Skeletal muscle satellite cell (primary cell): Measurements from ENCODE around the gene DISC1.

ENCODE experiments used
- H3K27me3 ChIP-seq: 2 replicates; pipeline ENCODE4 v1.7.0; 2013; ENCODE audit warnings: low read length; ENCODE audit not compliant: control insufficient read depth, insufficient read depth
- H3K36me3 ChIP-seq: 2 replicates; pipeline ENCODE4 v1.7.0; 2013; ENCODE audit warnings: mild to moderate bottlenecking, control low read depth, low read length; ENCODE audit not compliant: insufficient read depth
- H3K4me1 ChIP-seq: 2 replicates; pipeline ENCODE4 v1.7.0; 2013; ENCODE audit warnings: low read length; ENCODE audit not compliant: control insufficient read depth, insufficient read depth
- H3K4me2 ChIP-seq: 2 replicates; pipeline ENCODE4 v1.7.0; 2013; ENCODE audit warnings: mild to moderate bottlenecking, low read length
- H3K4me3 ChIP-seq: 2 replicates; pipeline ENCODE4 v1.7.0; 2013; ENCODE audit warnings: low read length
- H3K9ac ChIP-seq: 2 replicates; pipeline ENCODE4 v1.7.0; 2013; ENCODE audit warnings: mild to moderate bottlenecking, low read depth, low read length, moderate library complexity
- H3K9me3 ChIP-seq: replicated peaks from 2 replicates; pipeline ENCODE4 v1.7.0; 2013; ENCODE audit warnings: mild to moderate bottlenecking, control low read depth, low read length

Gene DISC1

DNA sequence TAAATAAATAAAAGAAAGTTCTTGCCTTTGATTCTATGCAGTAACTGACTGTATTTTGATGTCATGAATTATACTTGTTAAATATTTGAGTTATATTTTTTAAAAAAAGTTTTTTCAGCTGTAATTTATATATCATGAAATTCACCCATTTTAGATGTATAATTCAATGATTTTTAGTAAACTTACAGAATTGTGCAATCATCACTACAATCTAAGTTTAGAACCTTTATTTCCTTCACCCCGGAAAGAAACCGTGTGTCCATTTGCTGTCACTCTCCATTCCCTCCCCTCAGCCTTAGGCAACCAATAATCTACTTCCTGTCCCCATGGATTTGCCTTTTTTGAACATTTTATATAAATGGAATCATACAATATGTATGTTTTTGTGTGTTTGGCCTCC, 32.5 kb upstream of the DISC1 start:
- Histone ChIP-seq H3K9me3 (no peaks in the 10 kb centered on the region), H3K4me1 (peaks cover 3% of the 10 kb centered on the region), H3K4me3 (no peak overlapping the region), H3K36me3 (no peaks in the 10 kb centered on the region), H3K4me2 (no peak overlapping the region), H3K27me3 (no peaks in the 10 kb centered on the region), H3K9ac (no peak overlapping the region)

- Histone ChIP-seq H3K9ac (no peak overlapping the region), H3K9me3 (no peaks in the 10 kb centered on the region), H3K4me1 (peaks cover 3% of the 10 kb centered on the region), H3K4me2 (no peak overlapping the region), H3K36me3 (no peaks in the 10 kb centered on the region), H3K27me3 (no peaks in the 10 kb centered on the region), H3K4me3 (no peak overlapping the region)
These were observed 31.8 kb upstream of the DISC1 start for GRCh38 chr1:231594749-231595148.

- Histone ChIP-seq H3K4me2 (no peak overlapping the region), H3K36me3 (no peaks in the 10 kb centered on the region), H3K4me3 (no peak overlapping the region), H3K27me3 (no peaks in the 10 kb centered on the region), H3K4me1 (no peaks in the 10 kb centered on the region), H3K9me3 (no peaks in the 10 kb centered on the region), H3K9ac (no peak overlapping the region)
These were observed 30.2 kb upstream of the DISC1 start for GRCh38 chr1:231596337-231596791.

GRCh38 chr1:231597971-231598370, 28.6 kb upstream of the DISC1 start:
- Histone ChIP-seq H3K4me1 (no peaks in the 10 kb centered on the region), H3K9ac (no peak overlapping the region), H3K4me3 (no peak overlapping the region), H3K36me3 (no peaks in the 10 kb centered on the region), H3K27me3 (no peaks in the 10 kb centered on the region), H3K9me3 (no peaks in the 10 kb centered on the region), H3K4me2 (no peak overlapping the region)

DNA sequence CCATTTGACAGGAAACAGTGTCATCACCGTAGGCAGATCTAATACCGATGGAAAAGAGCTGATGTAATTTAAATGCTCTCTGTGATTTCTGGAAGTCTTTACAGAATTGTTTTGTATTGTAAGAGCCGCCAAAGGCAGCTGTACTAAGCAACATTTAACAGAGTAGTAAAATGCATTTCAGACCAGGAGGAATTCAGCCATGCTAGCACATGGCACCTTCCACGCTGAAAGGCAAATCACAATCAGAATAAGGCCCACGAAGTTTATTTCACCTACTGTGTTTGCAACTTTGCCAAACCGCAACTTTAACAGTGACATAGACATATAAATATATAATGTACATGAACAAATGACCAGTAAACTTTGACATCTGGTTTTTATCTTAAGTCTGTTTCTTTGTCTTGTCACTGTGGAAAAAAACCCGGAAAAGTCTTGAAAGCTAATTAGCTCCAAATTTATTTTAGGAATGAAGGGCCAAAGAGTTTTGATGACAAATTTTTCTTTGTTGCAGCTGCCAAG, 26.1 kb upstream of the DISC1 start:
- Histone ChIP-seq H3K9ac (no peak overlapping the region), H3K4me3 (no peak overlapping the region), H3K4me2 (no peak overlapping the region), H3K9me3 (no peaks in the 10 kb centered on the region), H3K4me1 (peaks cover 3% of the 10 kb centered on the region), H3K36me3 (no peaks in the 10 kb centered on the region), H3K27me3 (no peaks in the 10 kb centered on the region)

DNA sequence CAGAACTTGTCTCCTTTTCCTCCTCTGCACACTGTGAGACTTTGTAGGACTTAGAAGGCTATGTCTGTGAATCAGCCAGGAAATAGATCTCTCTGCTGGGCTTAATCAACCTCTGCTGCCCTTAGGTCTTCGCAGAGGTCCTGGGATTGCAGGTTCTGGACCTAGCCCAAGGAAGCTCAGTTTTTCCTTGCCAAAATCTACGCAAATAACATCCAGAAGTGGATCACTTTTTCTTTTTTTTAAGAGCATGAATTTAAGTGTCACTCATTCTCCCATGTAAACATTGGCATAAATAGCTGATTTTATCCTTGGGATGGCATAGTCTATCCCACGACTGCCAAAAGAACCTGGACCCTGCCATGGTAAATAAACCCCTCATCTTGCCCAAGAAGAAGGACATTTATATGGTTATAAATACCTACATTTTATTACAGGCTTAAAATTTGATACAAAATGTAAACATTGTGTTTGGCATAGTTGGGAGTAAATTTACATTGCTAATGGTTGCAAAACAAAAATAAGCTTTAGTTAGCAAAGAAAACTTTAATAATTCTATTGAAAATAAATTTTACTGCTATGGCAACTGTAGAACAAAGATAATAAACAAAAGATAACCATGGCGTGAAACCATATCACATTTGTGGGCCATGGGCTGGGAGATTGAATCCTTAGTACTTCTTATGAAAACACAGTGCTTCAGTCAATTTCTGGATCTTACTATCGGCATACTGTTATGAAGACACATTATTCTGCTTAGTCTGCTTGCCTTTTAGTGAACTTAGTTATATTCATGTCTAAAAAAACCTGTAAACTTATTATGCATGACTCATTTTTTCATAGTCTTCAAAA, 24.5 kb upstream of the DISC1 start:
- Histone ChIP-seq H3K4me1 (peaks cover 3% of the 10 kb centered on the region), H3K27me3 (no peaks in the 10 kb centered on the region), H3K9ac (no peak overlapping the region), H3K9me3 (no peaks in the 10 kb centered on the region), H3K4me2 (no peak overlapping the region), H3K4me3 (no peak overlapping the region), H3K36me3 (no peaks in the 10 kb centered on the region)

GRCh38 chr1:231602673-231602984, 24.0 kb upstream of the DISC1 start:
- Histone ChIP-seq H3K9me3 (no peaks in the 10 kb centered on the region), H3K4me1 (peaks cover 3% of the 10 kb centered on the region), H3K9ac (no peak overlapping the region), H3K36me3 (no peaks in the 10 kb centered on the region), H3K4me3 (no peak overlapping the region), H3K4me2 (no peak overlapping the region), H3K27me3 (no peaks in the 10 kb centered on the region)

DNA sequence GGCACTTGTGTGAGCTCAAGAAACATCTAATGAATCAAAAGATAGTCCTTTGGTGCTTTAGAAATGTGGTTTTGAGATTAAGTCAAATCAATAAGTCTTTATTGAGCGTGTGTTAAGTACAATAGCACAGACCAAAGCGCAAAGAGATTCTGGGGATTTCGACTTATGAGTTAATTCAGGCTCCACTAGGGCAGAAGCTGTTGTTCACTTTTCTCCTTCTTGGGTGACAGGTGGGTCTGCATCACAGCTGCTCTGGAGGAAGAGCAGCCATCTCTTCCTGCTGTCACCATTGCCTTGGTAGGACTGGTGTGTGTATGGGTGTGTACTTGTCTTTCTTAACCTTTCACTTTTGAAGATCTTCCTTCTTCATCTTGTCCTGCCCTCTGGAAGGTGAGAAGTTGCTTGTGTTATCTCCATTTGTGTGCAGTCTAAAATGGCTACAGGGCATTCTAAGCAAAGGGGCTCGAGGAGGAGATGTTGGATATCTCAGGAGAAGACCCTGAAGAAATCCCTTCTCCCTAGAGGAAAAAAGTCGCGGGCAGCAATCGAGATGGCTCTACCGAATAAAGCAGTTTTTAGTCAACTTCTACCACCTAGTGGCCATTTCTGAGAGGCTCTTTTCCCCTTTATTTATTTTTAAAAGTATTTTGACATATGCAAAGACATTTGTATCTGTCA, 22.9 kb upstream of the DISC1 start:
- peak overlapping the region; percentile 70 for H3K4me3 ChIP-seq
- H3K36me3 ChIP-seq, result no peaks in the 10 kb centered on the region
- H3K9me3 ChIP-seq, result no peaks in the 10 kb centered on the region
- no peaks in the 10 kb centered on the region for H3K27me3 ChIP-seq
- H3K4me2 ChIP-seq, result peak overlapping the region; percentile 83
- peak overlapping the region; percentile 54 for H3K9ac ChIP-seq
- H3K4me1 ChIP-seq, result peaks cover 3% of the 10 kb centered on the region

DNA sequence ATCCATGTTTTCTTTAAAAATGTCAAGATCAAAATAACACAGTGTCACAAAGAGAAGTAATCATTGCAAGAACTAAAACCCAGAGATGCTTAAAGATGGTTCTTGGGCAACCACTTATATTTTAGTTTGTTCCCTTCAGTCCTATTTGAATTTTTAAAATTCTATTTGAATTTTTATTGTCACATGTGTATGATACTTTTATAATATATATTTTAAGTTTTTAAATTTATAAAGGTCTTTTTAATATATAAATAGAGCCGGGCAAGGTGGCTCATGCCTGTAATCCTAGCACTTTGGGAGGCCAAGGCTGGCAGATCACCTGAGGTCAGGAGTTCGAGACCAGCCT, 22.3 kb upstream of the DISC1 start:
- Histone ChIP-seq H3K4me3 (no peak overlapping the region), H3K4me2 (no peak overlapping the region), H3K9me3 (no peaks in the 10 kb centered on the region), H3K4me1 (peaks cover 3% of the 10 kb centered on the region), H3K9ac (no peak overlapping the region), H3K36me3 (no peaks in the 10 kb centered on the region), H3K27me3 (no peaks in the 10 kb centered on the region)

- no peak overlapping the region for H3K4me2 ChIP-seq
- H3K4me1 ChIP-seq, result peaks cover 3% of the 10 kb centered on the region
- no peaks in the 10 kb centered on the region for H3K36me3 ChIP-seq
- no peak overlapping the region for H3K9ac ChIP-seq
- H3K9me3 ChIP-seq, result no peaks in the 10 kb centered on the region
- H3K27me3 ChIP-seq, result no peaks in the 10 kb centered on the region
- H3K4me3 ChIP-seq, result no peak overlapping the region
These were observed 21.2 kb upstream of the DISC1 start for GRCh38 chr1:231605149-231606100.

DNA sequence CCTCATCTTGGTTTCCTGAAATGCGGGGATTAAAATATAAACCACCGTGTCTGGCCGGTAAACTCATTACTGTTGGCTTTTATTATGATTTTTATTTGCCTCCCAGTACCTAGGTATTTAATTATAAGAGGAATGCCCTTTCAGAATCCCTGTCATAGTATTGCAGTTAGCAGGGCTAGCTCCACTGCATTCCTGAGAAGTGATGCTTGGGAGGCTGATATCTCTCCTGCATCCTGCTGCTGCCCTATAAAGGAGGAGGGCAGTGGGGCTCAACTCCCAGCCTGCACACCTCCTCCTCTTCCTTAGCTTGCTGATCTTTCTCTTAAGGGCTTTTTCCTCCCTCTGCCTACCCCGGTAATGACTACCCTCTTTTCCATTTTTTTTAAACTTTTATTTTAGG, 19.9 kb upstream of the DISC1 start:
- H3K4me3 ChIP-seq, result no peak overlapping the region
- no peaks in the 10 kb centered on the region for H3K9me3 ChIP-seq
- peaks cover 3% of the 10 kb centered on the region for H3K4me1 ChIP-seq
- peaks cover 4% of the 10 kb centered on the region for H3K27me3 ChIP-seq
- H3K36me3 ChIP-seq, result no peaks in the 10 kb centered on the region
- H3K9ac ChIP-seq, result no peak overlapping the region
- H3K4me2 ChIP-seq, result no peak overlapping the region
